ENCODE data around the gene COPS6.

The COPS6 gene

GRCh38 chr7:100107125-100107737 is 18.5 kb downstream of the COPS6 start:
- Histone ChIP-seq H3K9me2 (replicated peaks; ENCODE audit: insufficient read depth, low read length) (no peaks in the 10 kb centered on the region), H3K36me3 (ENCODE audit: low read length) (no peaks in the 10 kb centered on the region; the same call in 1 of the 2 replicates)
- TF ChIP-seq CTCF (IDR thresholded peaks at IDR 0.05; ENCODE audit: insufficient read depth, low read length, poor library complexity, severe bottlenecking) (no peak), EZH2phosphoT487 (conservative IDR thresholded peaks at IDR 0.05; ENCODE audit: low read length) (no peak)

GRCh38 chr7:100107890-100108289 is 19.1 kb downstream of the COPS6 start:
- no peak overlapping the region for H3K27ac ChIP-seq (ENCODE audit: low read depth, low read length)
- no peak overlapping the region for H2AFZ ChIP-seq (ENCODE audit: low read depth, low read length, severe bottlenecking)
- H3K36me3 ChIP-seq (ENCODE audit: low read length): no peaks in the 10 kb centered on the region; the same call in 1 of the 2 replicates
- no peaks in the 10 kb centered on the region for H4K20me1 ChIP-seq (ENCODE audit: low read depth, low read length)
- no peak for TF ChIP-seq EZH2phosphoT487 (conservative IDR thresholded peaks at IDR 0.05; ENCODE audit: low read length)
- no peak for TF ChIP-seq CTCF (IDR thresholded peaks at IDR 0.05; ENCODE audit: insufficient read depth, low read length, poor library complexity, severe bottlenecking)
- no peaks in the 10 kb centered on the region for H3K9me2 ChIP-seq (replicated peaks; ENCODE audit: insufficient read depth, low read length)
- no peaks in the 10 kb centered on the region for H3K79me2 ChIP-seq (ENCODE audit: insufficient read depth, low read length)
- no peaks in the 10 kb centered on the region for H3F3A ChIP-seq (ENCODE audit: insufficient read depth)
- H3K4me3 ChIP-seq (ENCODE audit: insufficient read depth, low read length, poor library complexity, severe bottlenecking): no peak overlapping the region
- no peak overlapping the region for H3K9ac ChIP-seq (ENCODE audit: low read length)
- H3K4me2 ChIP-seq (ENCODE audit: low read depth, low read length, poor library complexity, severe bottlenecking): no peak overlapping the region
- H3K9me3 ChIP-seq (ENCODE audit: insufficient read depth, low read length): no peaks in the 10 kb centered on the region
- H3K27me3 ChIP-seq (ENCODE audit: low read length): no peaks in the 10 kb centered on the region

More at GRCh38 chr7:100107125-100107737, 18.5 kb downstream of the COPS6 start:
- Histone ChIP-seq H3K27me3 (ENCODE audit: low read length) (no peaks in the 10 kb centered on the region), H3K27ac (ENCODE audit: low read depth, low read length) (no peak overlapping the region), H3F3A (ENCODE audit: insufficient read depth) (peaks cover 5% of the 10 kb centered on the region; the same call in 1 of the 2 replicates), H4K20me1 (ENCODE audit: low read depth, low read length) (no peaks in the 10 kb centered on the region), H3K4me2 (ENCODE audit: low read depth, low read length, poor library complexity, severe bottlenecking) (no peak overlapping the region), H3K79me2 (ENCODE audit: insufficient read depth, low read length) (no peaks in the 10 kb centered on the region), H3K4me3 (ENCODE audit: insufficient read depth, low read length, poor library complexity, severe bottlenecking) (no peak overlapping the region), H3K9ac (ENCODE audit: low read length) (no peak overlapping the region), H2AFZ (ENCODE audit: low read depth, low read length, severe bottlenecking) (no peak overlapping the region), H3K9me3 (ENCODE audit: insufficient read depth, low read length) (no peaks in the 10 kb centered on the region)

- no peaks in the 10 kb centered on the region for H3K27me3 ChIP-seq (ENCODE audit: low read length)
- no peak overlapping the region for H3K9ac ChIP-seq (ENCODE audit: low read length)
- H2AFZ ChIP-seq (ENCODE audit: low read depth, low read length, severe bottlenecking): no peak overlapping the region
- H3F3A ChIP-seq (ENCODE audit: insufficient read depth): no peaks in the 10 kb centered on the region
- H4K20me1 ChIP-seq (ENCODE audit: low read depth, low read length): no peaks in the 10 kb centered on the region
- no peak overlapping the region for H3K27ac ChIP-seq (ENCODE audit: low read depth, low read length)
- H3K4me3 ChIP-seq (ENCODE audit: insufficient read depth, low read length, poor library complexity, severe bottlenecking): no peak overlapping the region
- no peaks in the 10 kb centered on the region for H3K9me3 ChIP-seq (ENCODE audit: insufficient read depth, low read length)
- H3K36me3 ChIP-seq (ENCODE audit: low read length): no peaks in the 10 kb centered on the region; the same call in 1 of the 2 replicates
- TF ChIP-seq EZH2phosphoT487 (conservative IDR thresholded peaks at IDR 0.05; ENCODE audit: low read length): no peak
- TF ChIP-seq CTCF (IDR thresholded peaks at IDR 0.05; ENCODE audit: insufficient read depth, low read length, poor library complexity, severe bottlenecking): no peak
- H3K4me2 ChIP-seq (ENCODE audit: low read depth, low read length, poor library complexity, severe bottlenecking): no peak overlapping the region
- no peaks in the 10 kb centered on the region for H3K9me2 ChIP-seq (replicated peaks; ENCODE audit: insufficient read depth, low read length)
- no peaks in the 10 kb centered on the region for H3K79me2 ChIP-seq (ENCODE audit: insufficient read depth, low read length)
These were observed 20.9 kb downstream of the COPS6 start for GRCh38 chr7:100109521-100110163.

Measured in SU-DHL-6 (cell line).